H9 (cell line): ENCODE measurements around the gene RPL22. TPM values are rescaled to one million over a fixed set of nuclear protein-coding genes. Genes with fewer than 3 reads are reported as not detected.

Experiments used
- DNase-seq: peaks from one replicate; pipeline ENCODE4 v3.0.0-alpha.2; 2017
- H2AFZ ChIP-seq: one replicate; pipeline ENCODE4 v1.6.1; 2013; ENCODE audit warnings: mild to moderate bottlenecking, low read length, control low read depth, moderate library complexity
- H2AK5ac ChIP-seq: 2 replicates; pipeline ENCODE4 v1.6.1; 2013; ENCODE audit warnings: low read length, control low read depth, mixed read lengths; ENCODE audit not compliant: insufficient read length
- H2BK120ac ChIP-seq: one replicate; pipeline ENCODE4 v1.6.1; 2013; ENCODE audit warnings: low read depth, mild to moderate bottlenecking, low read length, control low read depth, inconsistent platforms; ENCODE audit not compliant: poor library complexity, severe bottlenecking
- H2BK12ac ChIP-seq: 2 replicates; pipeline ENCODE4 v1.6.1; 2013; ENCODE audit warnings: low read length, control low read depth, mixed read lengths, low read depth; ENCODE audit not compliant: insufficient read length
- H2BK15ac ChIP-seq: 2 replicates; pipeline ENCODE4 v1.6.1; 2013; ENCODE audit warnings: low read depth, low read length, control low read depth
- H2BK20ac ChIP-seq: one replicate; pipeline ENCODE4 v1.6.1; 2013; ENCODE audit warnings: low read depth, mild to moderate bottlenecking, low read length, control low read depth, inconsistent platforms; ENCODE audit not compliant: poor library complexity, severe bottlenecking
- H2BK5ac ChIP-seq: 2 replicates; pipeline ENCODE4 v1.6.1; 2013; ENCODE audit warnings: low read length, control low read depth, mixed read lengths; ENCODE audit not compliant: insufficient read length
- H3K14ac ChIP-seq: 2 replicates; pipeline ENCODE4 v1.6.1; 2013; ENCODE audit warnings: low read length, control low read depth; ENCODE audit not compliant: insufficient read depth
- H3K18ac ChIP-seq: 2 replicates; pipeline ENCODE4 v1.6.1; 2013; ENCODE audit warnings: low read depth, mild to moderate bottlenecking, mixed read lengths, low read length, control low read depth; ENCODE audit not compliant: insufficient read length
- H3K23ac ChIP-seq: 2 replicates; pipeline ENCODE4 v1.6.1; 2013; ENCODE audit warnings: low read length, control low read depth, mixed read lengths, low read depth; ENCODE audit not compliant: insufficient read length
- H3K23me2 ChIP-seq: 2 replicates; pipeline ENCODE4 v1.6.1; 2013; ENCODE audit warnings: low read depth, mild to moderate bottlenecking, mixed read lengths, low read length, control low read depth; ENCODE audit not compliant: insufficient read length, poor library complexity, severe bottlenecking
- H3K27ac ChIP-seq: 2 replicates; pipeline ENCODE4 v1.5.1; 2013; ENCODE audit warnings: low read length, control low read depth, mixed read lengths, low read depth; ENCODE audit not compliant: insufficient read length
- H3K27me3 ChIP-seq: 2 replicates; pipeline ENCODE4 v1.6.1; 2013; ENCODE audit warnings: low read length, control low read depth, inconsistent platforms; ENCODE audit not compliant: insufficient read depth
- H3K4ac ChIP-seq: 2 replicates; pipeline ENCODE4 v1.6.1; 2013; ENCODE audit warnings: low read depth, mild to moderate bottlenecking, control low read depth, inconsistent platforms, low read length, moderate library complexity
- H3K4me1 ChIP-seq: 2 replicates; pipeline ENCODE4 v1.6.1; 2013; ENCODE audit warnings: low read length, control low read depth, inconsistent platforms; ENCODE audit not compliant: insufficient read depth
- H3K4me2 ChIP-seq: 2 replicates; pipeline ENCODE4 v1.6.1; 2013; ENCODE audit warnings: low read length, control low read depth, mixed read lengths; ENCODE audit not compliant: insufficient read length, insufficient read depth
- H3K56ac ChIP-seq: 2 replicates; pipeline ENCODE4 v1.6.1; 2013; ENCODE audit warnings: low read depth, mild to moderate bottlenecking, mixed read lengths, low read length, control low read depth; ENCODE audit not compliant: insufficient read length
- H3K79me1 ChIP-seq: 2 replicates; pipeline ENCODE4 v1.6.1; 2013; ENCODE audit warnings: low read depth, mild to moderate bottlenecking, moderate library complexity, low read length, control low read depth, inconsistent platforms; ENCODE audit not compliant: insufficient read depth, poor library complexity, severe bottlenecking
- H3K79me2 ChIP-seq: 2 replicates; pipeline ENCODE4 v1.6.1; 2013; ENCODE audit warnings: low read length, control low read depth, inconsistent platforms; ENCODE audit not compliant: insufficient read depth
- H3K9ac ChIP-seq: 2 replicates; pipeline ENCODE4 v1.6.1; 2013; ENCODE audit warnings: low read length, control low read depth, mixed read lengths; ENCODE audit not compliant: insufficient read length; ENCODE audit errors: extremely low read depth
- H3K9me3 ChIP-seq: one replicate; pipeline ENCODE4 v1.6.1; 2013; ENCODE audit warnings: low read depth, low read length, inconsistent platforms; ENCODE audit not compliant: control insufficient read depth
- H3T11ph ChIP-seq: one replicate; pipeline ENCODE4 v1.6.1; 2013; ENCODE audit warnings: mild to moderate bottlenecking, low read length, control low read depth, inconsistent platforms
- H4K20me1 ChIP-seq: one replicate; pipeline ENCODE4 v1.6.1; 2013; ENCODE audit not compliant: control insufficient read depth, insufficient read length, insufficient read depth
- H4K5ac ChIP-seq: 2 replicates; pipeline ENCODE4 v1.6.1; 2013; ENCODE audit warnings: low read depth, mild to moderate bottlenecking, mixed read lengths, low read length, control low read depth; ENCODE audit not compliant: insufficient read length
- H4K8ac ChIP-seq: replicated peaks from 2 replicates; pipeline ENCODE4 v1.6.1; 2013; ENCODE audit warnings: low read length, control low read depth, mixed read lengths, low read depth; ENCODE audit not compliant: insufficient read length
- H4K91ac ChIP-seq: 2 replicates; pipeline ENCODE4 v1.6.1; 2013; ENCODE audit warnings: low read depth, mild to moderate bottlenecking, moderate library complexity, mixed read lengths, low read length, control low read depth; ENCODE audit not compliant: insufficient read length
- H3K27ac Mint-ChIP-seq, 3 experiments: 2 replicates in 2 of 3; 3 replicates in 1 of 3; pipeline ENCODE4 v1.8.0; 2020 to 2021; ENCODE audit warnings: mixed read lengths in 3 of 3, mild to moderate bottlenecking in 1 of 3, moderate library complexity in 1 of 3
- H3K27me3 Mint-ChIP-seq: 2 replicates; pipeline ENCODE4 v1.8.0; 2021; ENCODE audit warnings: low read depth, mild to moderate bottlenecking, moderate library complexity, mixed read lengths
- H3K36me3 Mint-ChIP-seq, 3 experiments: 2 replicates in 2 of 3; 3 replicates in 1 of 3; pipeline ENCODE4 v1.8.0; 2020 to 2021; ENCODE audit warnings: low read depth in 3 of 3, mixed read lengths in 3 of 3; ENCODE audit not compliant: insufficient read depth in 1 of 3
- H3K4me1 Mint-ChIP-seq, 2 experiments: 2 replicates each; pipeline ENCODE4 v1.8.0; 2020; ENCODE audit warnings: mixed read lengths in 2 of 2
- H3K4me3 Mint-ChIP-seq, 2 experiments: 2 replicates in 1 of 2; 3 replicates in 1 of 2; pipeline ENCODE4 v1.8.0; 2020 to 2021; ENCODE audit warnings: mild to moderate bottlenecking in 2 of 2, mixed read lengths in 2 of 2, moderate library complexity in 1 of 2
- H3K9me3 Mint-ChIP-seq, 2 experiments: 2 replicates in 1 of 2; 3 replicates in 1 of 2; pipeline ENCODE4 v1.8.0; 2020; ENCODE audit warnings: mild to moderate bottlenecking in 2 of 2, mixed read lengths in 2 of 2, moderate library complexity in 1 of 2
- CTCF ChIP-seq: fragments of 200-600 bp; sonication (generic); conservative IDR thresholded peaks from 3 replicates; pipeline ENCODE4 v1.8.0; 2021; ENCODE audit warnings: antibody characterized with exemption, mild to moderate bottlenecking
- WGBS: extraction: QIAGEN DNeasy Blood & Tissue Kit; methylation state at CpG from one replicate; pipeline ENCODE4 v1.1.7; 2013; ENCODE audit warnings: missing lambda C conversion rate, low lambda C conversion rate, mixed read lengths; ENCODE audit not compliant: insufficient read length; ENCODE audit errors: extremely low coverage; 5-methylcytosine and 5-hydroxymethylcytosine counted together
- total RNA-seq: library from RNA; stranded (reverse); gene quantifications from 2 replicates; pipeline ENCODE4 v1.2.1, GENCODE V29; 2021

Gene RPL22
- total RNA-seq, 1 experiment from 2014 or later = 582 TPM

- DNase-seq = no peak
- H2AFZ ChIP-seq = no peak overlapping the region
- H3K27ac ChIP-seq = no peak overlapping the region
- no peak for TF ChIP-seq CTCF
- H3K4me1 Mint-ChIP-seq = peaks cover 0 to 9% of the 10 kb centered on the region in 2 experiments; a peak in 1 of 4 replicates
- H3K36me3 Mint-ChIP-seq = no peaks in the 10 kb centered on the region
- no peak overlapping the region for H3K56ac ChIP-seq
- no peak overlapping the region for H3K27ac Mint-ChIP-seq
- H3T11ph ChIP-seq = no peak overlapping the region
- H3K79me2 ChIP-seq = no peaks in the 10 kb centered on the region
- H2AK5ac ChIP-seq = no peak overlapping the region
- no peak overlapping the region for H3K18ac ChIP-seq
- H3K27me3 ChIP-seq = no peaks in the 10 kb centered on the region
- WGBS = no CpG with 5 or more reads among the region's 33 CpGs
- H2BK5ac ChIP-seq = no peak overlapping the region
- H3K4ac ChIP-seq = no peak overlapping the region
- no peak overlapping the region for H2BK15ac ChIP-seq
- no peaks in the 10 kb centered on the region for H3K23me2 ChIP-seq
- H3K23ac ChIP-seq = no peak overlapping the region
- no peak overlapping the region for H3K4me2 ChIP-seq
- no peak overlapping the region for H2BK12ac ChIP-seq
- H4K8ac ChIP-seq = no peak overlapping the region
- H4K91ac ChIP-seq = peak overlapping the region; percentile 4
- H3K9ac ChIP-seq = no peak overlapping the region
- H3K79me1 ChIP-seq = no peaks in the 10 kb centered on the region
- no peaks in the 10 kb centered on the region for H3K9me3 ChIP-seq
- no peak overlapping the region for H3K4me3 Mint-ChIP-seq
- peaks cover 30% of the 10 kb centered on the region for H3K27me3 Mint-ChIP-seq
- no peak overlapping the region for H2BK120ac ChIP-seq
- no peak overlapping the region for H4K5ac ChIP-seq
- H3K14ac ChIP-seq = no peak overlapping the region
- no peaks in the 10 kb centered on the region for H3K4me1 ChIP-seq
- no peaks in the 10 kb centered on the region for H3K9me3 Mint-ChIP-seq
- H2BK20ac ChIP-seq = no peak overlapping the region
- H4K20me1 ChIP-seq = no peaks in the 10 kb centered on the region
Measured at GRCh38 chr1:6142036-6142621, 57.3 kb downstream of the RPL22 start.
